ENCODE measurements around the gene WDR37.

Gene WDR37

DNA sequence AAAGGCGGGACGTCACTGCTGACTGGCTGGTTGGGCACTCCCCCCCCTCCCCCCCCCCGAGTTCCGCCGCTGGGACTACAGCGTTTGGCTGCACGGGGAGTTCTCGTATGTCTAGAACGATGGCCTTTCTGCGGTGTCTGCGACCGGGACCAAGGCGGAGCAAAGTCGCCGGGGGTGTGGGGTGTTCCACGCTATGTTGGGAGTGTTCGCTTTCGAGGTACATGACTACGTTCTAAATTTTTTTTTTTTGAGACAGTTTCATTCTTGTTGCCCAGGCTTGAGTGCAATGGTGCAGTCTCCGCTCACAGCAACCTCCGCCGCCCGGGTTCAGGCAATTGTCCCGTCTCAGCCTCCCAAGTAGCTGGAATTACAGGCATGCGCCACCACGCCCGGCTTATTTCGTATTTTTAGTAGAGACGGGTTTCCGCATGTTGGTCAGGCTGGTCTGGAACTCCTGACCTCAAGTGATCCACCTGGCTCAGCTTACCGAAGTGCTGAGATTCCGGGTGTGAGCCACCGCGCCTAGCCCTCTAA lies 6.7 kb upstream of the WDR37 start:
- H3K18ac ChIP-seq (ENCODE audit: low read length): peak overlapping the region; percentile 81
- H2BK12ac ChIP-seq (ENCODE audit: low read length): no peak overlapping the region
- no peak overlapping the region for H2BK120ac ChIP-seq (ENCODE audit: low read depth, low read length)
- H3K4ac ChIP-seq (ENCODE audit: low read length): no peak overlapping the region
- no peak for DNase-seq (ENCODE audit: low spot score)
- no peaks in the 10 kb centered on the region for H3K27me3 ChIP-seq (ENCODE audit: control insufficient read depth in 3 of 3, insufficient read depth in 3 of 3, low read depth in 1 of 3, low read length in 3 of 3)
- H3K14ac ChIP-seq (ENCODE audit: low read length): no peak overlapping the region
- H2BK15ac ChIP-seq (ENCODE audit: low read length): no peak overlapping the region
- H4K91ac ChIP-seq (ENCODE audit: low read depth, low read length, poor library complexity): no peak overlapping the region
- peak overlapping the region; percentile 32 for H2AK5ac ChIP-seq (ENCODE audit: low read depth, low read length)
- H3K36me3 ChIP-seq (replicated peaks in 1 of 2; ENCODE audit: control insufficient read depth in 2 of 2, insufficient read depth in 2 of 2, low read length in 2 of 2): peaks cover 8 to 72% of the 10 kb centered on the region in 2 donors
- no peak overlapping the region for H4K8ac ChIP-seq (ENCODE audit: low read depth, low read length)
- H3K4me1 ChIP-seq (ENCODE audit: control insufficient read depth in 2 of 2, insufficient read depth in 1 of 2, low read depth in 1 of 2, low read length in 2 of 2): peaks cover 10 to 20% of the 10 kb centered on the region in 2 donors
- H2AFZ ChIP-seq (ENCODE audit: low read length): peak overlapping the region; percentile 61
- peak overlapping the region; percentile 97 for H3K23ac ChIP-seq (ENCODE audit: low read depth, low read length, poor library complexity)
- peaks cover 1 to 4% of the 10 kb centered on the region in 2 donors for H3K9me3 ChIP-seq (replicated peaks in 1 of 2; ENCODE audit: control insufficient read depth in 2 of 2, insufficient read depth in 1 of 2, low read depth in 1 of 2, low read length in 2 of 2)
- H3K9ac ChIP-seq (ENCODE audit: low read depth, low read length, poor library complexity): peak overlapping the region; percentile 63
- WGBS, 2 donors (ENCODE audit: extremely low coverage in 2 of 2, insufficient read length in 2 of 2, insufficient replicate concordance in 1 of 2): no CpG with 5 or more reads among the region's 34 CpGs
- peaks cover 1% of the 10 kb centered on the region for H3K79me1 ChIP-seq (ENCODE audit: low read depth, low read length)
- peak overlapping the region; percentile 97 for H2BK5ac ChIP-seq (ENCODE audit: low read length)
- H3K27ac ChIP-seq (replicated peaks; ENCODE audit: low read length): peak overlapping the region; percentile 100
- peak overlapping the region; percentile 83 to 100 for H3K4me3 ChIP-seq (ENCODE audit: low read length in 2 of 2)
- H3K4me2 ChIP-seq (ENCODE audit: insufficient read depth, low read length, poor library complexity, severe bottlenecking): peak overlapping the region; percentile 52

DNA sequence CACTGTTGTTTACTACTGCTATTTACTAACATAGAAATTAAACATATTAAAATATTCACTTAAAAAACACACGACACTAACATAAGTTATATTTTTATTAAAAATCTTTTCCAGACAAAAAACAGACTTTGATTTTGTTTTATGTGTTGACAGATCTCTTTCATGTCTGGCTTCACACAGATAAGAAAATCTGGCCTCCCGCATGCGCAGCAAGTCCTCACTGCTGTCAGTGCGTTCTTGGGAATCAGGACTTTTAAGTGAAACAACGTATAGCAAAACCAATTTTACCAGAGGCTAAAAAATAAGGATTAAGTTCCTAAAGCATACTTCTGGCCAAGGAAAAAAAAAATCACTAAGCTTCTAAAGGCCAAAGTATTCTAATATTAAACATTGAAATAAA lies 6.0 kb upstream of the WDR37 start:
- H3K9me3 ChIP-seq (replicated peaks in 1 of 2; ENCODE audit: control insufficient read depth in 2 of 2, insufficient read depth in 1 of 2, low read depth in 1 of 2, low read length in 2 of 2): peaks cover 1 to 4% of the 10 kb centered on the region in 2 donors
- no peak overlapping the region for H3K18ac ChIP-seq (ENCODE audit: low read length)
- H4K8ac ChIP-seq (ENCODE audit: low read depth, low read length): no peak overlapping the region
- H3K27ac ChIP-seq (replicated peaks; ENCODE audit: low read length): peak overlapping the region; percentile 100
- H3K14ac ChIP-seq (ENCODE audit: low read length): no peak overlapping the region
- WGBS, 2 donors (ENCODE audit: extremely low coverage in 2 of 2, insufficient read length in 2 of 2, insufficient replicate concordance in 1 of 2): 100% methylated on average over 1 of the region's 5 CpGs; no CpG with 5 or more reads in 1 of the 2 donors
- no peak overlapping the region for H3K4ac ChIP-seq (ENCODE audit: low read length)
- H3K27me3 ChIP-seq (ENCODE audit: control insufficient read depth in 3 of 3, insufficient read depth in 3 of 3, low read depth in 1 of 3, low read length in 3 of 3): no peaks in the 10 kb centered on the region
- H4K91ac ChIP-seq (ENCODE audit: low read depth, low read length, poor library complexity): no peak overlapping the region
- H2BK15ac ChIP-seq (ENCODE audit: low read length): no peak overlapping the region
- H2BK5ac ChIP-seq (ENCODE audit: low read length): no peak overlapping the region
- peaks cover 5% of the 10 kb centered on the region for H3K79me1 ChIP-seq (ENCODE audit: low read depth, low read length)
- no peak overlapping the region for H2AFZ ChIP-seq (ENCODE audit: low read length)
- no peak for DNase-seq (ENCODE audit: low spot score)
- H2BK12ac ChIP-seq (ENCODE audit: low read length): no peak overlapping the region
- peaks cover 5 to 72% of the 10 kb centered on the region in 2 donors for H3K36me3 ChIP-seq (replicated peaks in 1 of 2; ENCODE audit: control insufficient read depth in 2 of 2, insufficient read depth in 2 of 2, low read length in 2 of 2)
- no peak overlapping the region for H2AK5ac ChIP-seq (ENCODE audit: low read depth, low read length)
- peaks cover 10 to 18% of the 10 kb centered on the region in 2 donors for H3K4me1 ChIP-seq (ENCODE audit: control insufficient read depth in 2 of 2, insufficient read depth in 1 of 2, low read depth in 1 of 2, low read length in 2 of 2)
- H2BK120ac ChIP-seq (ENCODE audit: low read depth, low read length): no peak overlapping the region
- H3K23ac ChIP-seq (ENCODE audit: low read depth, low read length, poor library complexity): no peak overlapping the region
- peak overlapping the region; percentile 83 to 100 for H3K4me3 ChIP-seq (ENCODE audit: low read length in 2 of 2)
- H3K9ac ChIP-seq (ENCODE audit: low read depth, low read length, poor library complexity): no peak overlapping the region
- peak overlapping the region; percentile 52 for H3K4me2 ChIP-seq (ENCODE audit: insufficient read depth, low read length, poor library complexity, severe bottlenecking)

DNA sequence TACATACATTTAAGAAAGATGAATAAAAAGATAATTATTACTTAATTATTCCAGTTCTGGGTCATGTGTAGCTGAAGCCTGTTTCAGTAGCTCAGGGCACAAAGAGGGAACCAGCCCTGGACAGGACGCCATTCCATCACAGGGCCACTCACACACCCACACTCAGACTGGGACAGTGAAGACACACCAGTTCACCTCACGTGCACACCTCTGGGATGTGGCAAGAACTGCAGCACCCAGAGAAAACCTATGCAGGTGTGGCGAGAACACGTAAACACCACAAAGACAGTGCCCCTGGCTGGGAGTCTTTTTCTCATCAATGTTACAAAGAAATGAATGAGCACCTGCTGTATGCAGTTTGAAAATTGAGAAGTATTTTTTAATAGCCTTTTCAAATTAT lies 5.6 kb upstream of the WDR37 start:
- no peak overlapping the region for H2BK12ac ChIP-seq (ENCODE audit: low read length)
- H4K91ac ChIP-seq (ENCODE audit: low read depth, low read length, poor library complexity): no peak overlapping the region
- H4K8ac ChIP-seq (ENCODE audit: low read depth, low read length): no peak overlapping the region
- no peak overlapping the region for H3K14ac ChIP-seq (ENCODE audit: low read length)
- no peak overlapping the region for H3K9ac ChIP-seq (ENCODE audit: low read depth, low read length, poor library complexity)
- H2BK5ac ChIP-seq (ENCODE audit: low read length): no peak overlapping the region
- peaks cover 3 to 71% of the 10 kb centered on the region in 2 donors for H3K36me3 ChIP-seq (replicated peaks in 1 of 2; ENCODE audit: control insufficient read depth in 2 of 2, insufficient read depth in 2 of 2, low read length in 2 of 2)
- H3K9me3 ChIP-seq (replicated peaks in 1 of 2; ENCODE audit: control insufficient read depth in 2 of 2, insufficient read depth in 1 of 2, low read depth in 1 of 2, low read length in 2 of 2): peaks cover 1 to 4% of the 10 kb centered on the region in 2 donors
- no peak overlapping the region for H3K27ac ChIP-seq (replicated peaks; ENCODE audit: low read length)
- H2BK120ac ChIP-seq (ENCODE audit: low read depth, low read length): no peak overlapping the region
- no peak overlapping the region for H2AFZ ChIP-seq (ENCODE audit: low read length)
- DNase-seq (ENCODE audit: low spot score): no peak
- no peaks in the 10 kb centered on the region for H3K27me3 ChIP-seq (ENCODE audit: control insufficient read depth in 3 of 3, insufficient read depth in 3 of 3, low read depth in 1 of 3, low read length in 3 of 3)
- H3K4me3 ChIP-seq (ENCODE audit: low read length in 2 of 2): peak overlapping the region; percentile 48 to 83
- no peak overlapping the region for H3K23ac ChIP-seq (ENCODE audit: low read depth, low read length, poor library complexity)
- H3K18ac ChIP-seq (ENCODE audit: low read length): no peak overlapping the region
- no CpG with 5 or more reads among the region's 4 CpGs for WGBS, 2 donors (ENCODE audit: extremely low coverage in 2 of 2, insufficient read length in 2 of 2, insufficient replicate concordance in 1 of 2)
- no peak overlapping the region for H3K4ac ChIP-seq (ENCODE audit: low read length)
- peaks cover 5% of the 10 kb centered on the region for H3K79me1 ChIP-seq (ENCODE audit: low read depth, low read length)
- H2BK15ac ChIP-seq (ENCODE audit: low read length): no peak overlapping the region
- no peak overlapping the region for H2AK5ac ChIP-seq (ENCODE audit: low read depth, low read length)
- peak overlapping the region; percentile 49 for H3K4me2 ChIP-seq (ENCODE audit: insufficient read depth, low read length, poor library complexity, severe bottlenecking)
- peaks cover 9 to 20% of the 10 kb centered on the region in 2 donors for H3K4me1 ChIP-seq (ENCODE audit: control insufficient read depth in 2 of 2, insufficient read depth in 1 of 2, low read depth in 1 of 2, low read length in 2 of 2)

DNA sequence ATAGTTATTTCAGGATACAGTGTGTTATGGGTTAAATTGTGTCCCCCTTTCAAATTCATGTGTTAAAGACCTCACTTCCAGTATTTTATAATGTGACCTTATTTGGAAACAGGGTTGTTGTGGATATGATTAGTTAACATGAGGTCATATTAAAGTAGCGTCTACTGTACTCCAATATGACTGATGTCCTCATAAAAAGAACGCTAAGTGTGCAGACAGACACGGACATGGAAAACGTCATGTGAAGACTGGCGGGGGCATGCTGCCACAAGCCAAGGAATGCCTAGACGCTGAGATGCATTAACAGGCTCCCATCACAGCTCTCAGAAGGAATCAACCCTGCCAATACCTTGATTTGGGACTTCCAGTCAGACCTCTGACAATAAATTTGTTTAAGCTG lies 1.5 kb upstream of the WDR37 start:
- H3K9me3 ChIP-seq (replicated peaks in 1 of 2; ENCODE audit: control insufficient read depth in 2 of 2, insufficient read depth in 1 of 2, low read depth in 1 of 2, low read length in 2 of 2): peaks cover 0 to 4% of the 10 kb centered on the region in 2 donors
- no peak overlapping the region for H3K27ac ChIP-seq (replicated peaks; ENCODE audit: low read length)
- no CpG with 5 or more reads among the region's 6 CpGs for WGBS, 2 donors (ENCODE audit: extremely low coverage in 2 of 2, insufficient read length in 2 of 2, insufficient replicate concordance in 1 of 2)
- H3K79me1 ChIP-seq (ENCODE audit: low read depth, low read length): peaks cover 14% of the 10 kb centered on the region
- no peak overlapping the region for H3K4me2 ChIP-seq (ENCODE audit: insufficient read depth, low read length, poor library complexity, severe bottlenecking)
- no peak overlapping the region for H4K8ac ChIP-seq (ENCODE audit: low read depth, low read length)
- H3K9ac ChIP-seq (ENCODE audit: low read depth, low read length, poor library complexity): no peak overlapping the region
- H3K4me3 ChIP-seq (ENCODE audit: low read length in 2 of 2): peak overlapping the region in 1 of 2 donors; percentile 94
- H2BK120ac ChIP-seq (ENCODE audit: low read depth, low read length): no peak overlapping the region
- no peak overlapping the region for H2BK12ac ChIP-seq (ENCODE audit: low read length)
- H4K91ac ChIP-seq (ENCODE audit: low read depth, low read length, poor library complexity): no peak overlapping the region
- no peak for DNase-seq (ENCODE audit: low spot score)
- H3K14ac ChIP-seq (ENCODE audit: low read length): no peak overlapping the region
- H3K4me1 ChIP-seq (ENCODE audit: control insufficient read depth in 2 of 2, insufficient read depth in 1 of 2, low read depth in 1 of 2, low read length in 2 of 2): peaks cover 6 to 23% of the 10 kb centered on the region in 2 donors
- H3K23ac ChIP-seq (ENCODE audit: low read depth, low read length, poor library complexity): no peak overlapping the region
- H2AFZ ChIP-seq (ENCODE audit: low read length): no peak overlapping the region
- no peak overlapping the region for H3K4ac ChIP-seq (ENCODE audit: low read length)
- H3K27me3 ChIP-seq (ENCODE audit: control insufficient read depth in 3 of 3, insufficient read depth in 3 of 3, low read depth in 1 of 3, low read length in 3 of 3): no peaks in the 10 kb centered on the region
- no peak overlapping the region for H3K18ac ChIP-seq (ENCODE audit: low read length)
- no peak overlapping the region for H2BK5ac ChIP-seq (ENCODE audit: low read length)
- peaks cover 0 to 51% of the 10 kb centered on the region in 2 donors for H3K36me3 ChIP-seq (replicated peaks in 1 of 2; ENCODE audit: control insufficient read depth in 2 of 2, insufficient read depth in 2 of 2, low read length in 2 of 2)
- H2BK15ac ChIP-seq (ENCODE audit: low read length): no peak overlapping the region
- H2AK5ac ChIP-seq (ENCODE audit: low read depth, low read length): no peak overlapping the region
